ENCODE results near the gene GFY. TPM values are rescaled to one million over a fixed set of nuclear protein-coding genes. Genes with fewer than 3 reads are reported as not detected.

GFY gene, protein sequence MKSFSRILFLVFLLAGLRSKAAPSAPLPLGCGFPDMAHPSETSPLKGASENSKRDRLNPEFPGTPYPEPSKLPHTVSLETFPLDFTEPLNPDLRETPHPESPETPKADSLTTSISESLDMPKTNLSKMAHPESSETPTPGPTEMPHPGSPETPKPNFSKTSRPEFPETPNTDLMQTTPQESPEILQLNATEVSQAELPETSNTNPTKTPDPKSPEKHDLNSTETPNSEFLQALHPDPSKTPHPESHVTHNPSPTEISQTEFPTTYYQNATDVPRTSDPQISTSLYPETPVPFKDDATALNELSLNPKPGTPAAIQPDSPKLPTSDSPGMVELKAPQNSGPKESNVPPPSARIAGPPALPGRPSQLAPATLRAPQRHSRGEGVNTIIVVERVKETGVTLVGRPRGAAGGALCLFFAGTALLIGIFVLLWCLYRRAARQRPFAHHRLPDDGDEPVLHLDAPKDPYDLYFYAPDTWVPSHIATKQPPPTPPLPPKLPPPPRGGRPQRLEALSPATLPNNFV
- total RNA-seq = not detected in 2 replicates

DNA sequence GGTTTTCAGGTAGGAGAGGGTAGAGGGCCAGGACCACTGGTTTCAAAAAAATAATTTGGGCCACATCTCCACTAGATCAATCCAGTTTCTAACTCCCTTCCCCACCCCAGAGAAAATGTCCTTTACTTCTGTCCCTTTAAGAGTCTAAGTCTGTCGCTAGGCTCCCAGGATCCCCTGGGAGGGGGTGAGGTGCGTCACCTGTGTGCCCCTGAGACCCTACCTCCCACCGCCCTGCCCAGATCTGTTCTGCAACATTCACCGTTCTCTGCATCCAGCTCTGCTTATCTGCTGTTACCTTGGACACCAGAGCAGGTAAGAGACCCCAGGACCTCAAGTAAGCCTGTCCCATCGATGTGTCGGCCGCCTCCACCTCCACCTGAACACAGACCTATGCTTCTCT, at the start of gene GFY:
GFY (plus strand) TSS at position 211 of the 400 bp plus-strand sequence. CDS start 1,043 bp downstream, outside the sequence.

DNA sequence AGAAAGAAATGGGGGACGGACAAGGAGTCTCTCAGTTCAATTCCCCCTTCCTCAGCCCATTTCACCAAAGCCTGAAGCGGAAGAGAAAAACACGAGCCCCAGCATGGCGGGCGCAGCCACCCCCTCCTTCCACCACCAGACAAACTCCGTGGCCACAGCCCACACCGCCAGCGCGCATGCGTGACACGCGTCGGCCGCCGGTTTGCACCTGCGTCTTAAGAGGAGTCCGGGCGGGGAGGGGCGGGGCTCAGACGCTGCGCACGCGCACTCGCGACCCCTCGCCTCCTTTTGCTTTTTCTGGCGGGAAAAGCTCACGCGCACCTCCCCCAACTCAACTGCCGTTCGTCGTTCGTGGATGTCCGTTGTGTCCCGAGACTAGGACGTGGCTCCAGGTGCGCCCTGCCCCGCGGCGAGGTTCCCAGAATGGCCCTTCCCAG, 37.2 kb upstream of the GFY start, which contains the start of gene KASH5:
KASH5 (plus strand) TSS at position 314 of the 437 bp plus-strand sequence. CDS start 2,635 bp downstream, outside the sequence.

DNA sequence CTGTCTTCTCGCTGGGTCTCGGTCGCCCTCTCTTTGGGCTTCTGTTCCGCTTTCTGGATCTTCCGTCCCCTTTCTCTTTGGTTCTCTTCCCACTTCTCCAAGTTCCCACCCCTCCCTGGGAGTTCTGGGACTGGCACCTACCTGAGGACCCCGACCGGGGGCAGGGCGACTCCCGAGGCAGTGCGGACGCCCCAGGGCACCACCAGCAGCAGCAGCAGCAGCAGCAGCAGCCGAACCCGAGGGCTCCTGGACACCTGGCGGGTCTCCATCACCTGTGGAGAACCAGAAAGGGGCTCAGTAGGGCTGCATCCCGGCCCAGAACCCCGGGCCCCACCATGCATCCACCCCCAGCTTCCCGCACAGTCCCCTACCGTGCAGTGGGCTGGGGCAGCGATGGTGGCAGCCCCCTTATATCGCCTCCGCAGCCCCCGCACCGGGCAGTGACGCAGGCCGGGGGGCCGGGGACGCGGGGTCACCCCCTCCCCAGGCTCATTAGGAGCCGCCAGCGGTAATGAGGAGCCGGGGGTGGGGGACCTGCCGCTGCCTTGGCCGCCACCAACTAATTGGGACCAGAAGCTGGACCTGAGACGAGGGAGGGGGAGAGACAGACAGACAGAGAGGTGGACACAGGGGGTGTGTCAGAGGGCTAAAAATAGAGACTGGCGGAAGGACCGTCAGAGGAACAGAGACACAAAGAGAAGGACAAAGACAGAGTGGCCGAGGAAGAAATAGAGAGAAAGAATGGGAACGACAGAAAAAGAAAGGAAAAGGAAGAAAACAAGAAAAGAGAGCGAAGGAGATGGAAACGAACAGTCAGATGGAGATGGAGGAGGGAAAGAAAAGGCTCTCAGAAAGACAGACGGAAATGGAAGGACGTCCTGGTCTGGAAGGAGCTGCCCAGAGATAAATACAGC, 1.9 kb upstream of the GFY start, which contains the start of gene PTH2:
PTH2 (minus strand) TSS at position 371 of the 914 bp plus-strand sequence; CDS start at position 269, 102 bp downstream.

DNA sequence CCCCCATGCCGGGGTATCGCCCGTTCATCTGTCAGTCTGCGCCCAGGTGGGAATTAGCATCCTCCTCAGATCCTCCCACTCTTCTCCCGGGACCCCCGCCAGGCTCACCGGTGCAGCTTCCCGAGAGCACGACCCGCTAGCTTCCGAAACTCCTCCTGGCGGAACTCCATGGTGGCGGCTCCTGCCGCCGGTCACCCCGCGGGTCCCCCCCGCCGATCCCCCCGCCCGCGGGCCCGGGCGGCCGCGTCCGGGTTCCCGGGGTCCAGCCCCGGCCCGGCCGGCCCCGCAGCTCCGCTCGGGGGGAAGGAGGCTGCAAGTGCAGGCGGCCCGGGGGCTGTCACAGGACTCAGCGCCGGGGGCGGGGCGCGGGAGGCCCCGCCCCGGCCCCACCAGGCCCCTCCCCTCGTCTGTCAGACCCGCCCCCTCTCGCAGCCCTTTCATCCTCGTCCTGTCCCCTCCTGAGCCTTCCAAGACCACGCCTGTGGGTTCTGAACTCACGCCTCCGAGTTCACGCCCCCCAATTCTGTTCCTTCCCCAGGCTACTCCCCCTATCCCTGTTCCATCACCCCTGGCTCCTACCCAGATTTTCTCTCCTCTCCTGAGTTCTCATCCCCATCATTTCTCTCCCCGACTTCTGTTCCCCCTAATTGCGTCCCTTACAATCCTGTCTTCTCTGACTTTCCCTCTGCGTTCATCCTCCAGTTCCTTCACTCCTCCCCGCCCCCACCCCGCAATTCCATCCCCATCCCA, 16.2 kb downstream of the GFY start, which contains the start of gene SLC17A7:
SLC17A7 (minus strand) TSS at position 318 of the 750 bp plus-strand sequence; CDS start at position 170, 148 bp downstream.

DNA sequence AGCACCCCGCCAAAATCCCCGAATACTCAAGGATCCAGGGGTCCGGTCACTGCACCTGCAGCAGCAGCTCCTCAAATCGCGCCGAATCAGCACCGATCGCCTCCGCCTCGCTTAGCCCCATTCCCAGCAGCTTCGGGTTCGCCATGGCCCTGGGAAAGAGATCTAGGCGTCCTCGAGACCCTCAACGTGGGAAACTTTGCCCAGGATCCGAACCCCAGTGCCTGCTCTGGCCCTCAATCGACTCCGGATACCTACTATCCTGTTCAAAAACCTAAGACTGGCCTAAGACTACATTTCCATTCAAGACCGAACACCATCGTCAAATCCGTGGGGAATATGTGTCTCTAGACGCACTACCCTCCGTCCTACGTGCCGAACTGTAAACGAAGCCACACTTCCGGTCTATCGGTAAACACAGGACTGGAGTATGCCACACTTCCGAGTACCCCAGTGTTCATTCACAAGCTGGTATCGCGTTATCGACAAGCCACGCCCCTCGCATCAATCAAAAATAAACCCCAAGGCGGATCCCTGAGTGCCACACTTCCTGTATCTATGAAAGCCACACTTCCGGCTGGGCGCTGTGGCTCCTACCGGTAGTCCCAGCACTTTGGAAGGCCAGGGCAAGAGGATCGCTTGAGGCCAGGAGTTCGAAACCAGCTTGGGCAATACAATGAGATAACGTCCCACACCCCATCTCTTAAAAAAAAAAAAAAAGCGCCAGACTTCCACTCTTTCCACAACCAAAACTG, 26.4 kb downstream of the GFY start, which contains the start of gene PIH1D1:
PIH1D1 (minus strand) TSS at position 385 of the 752 bp plus-strand sequence; CDS start at position 145, 240 bp downstream.

DNA sequence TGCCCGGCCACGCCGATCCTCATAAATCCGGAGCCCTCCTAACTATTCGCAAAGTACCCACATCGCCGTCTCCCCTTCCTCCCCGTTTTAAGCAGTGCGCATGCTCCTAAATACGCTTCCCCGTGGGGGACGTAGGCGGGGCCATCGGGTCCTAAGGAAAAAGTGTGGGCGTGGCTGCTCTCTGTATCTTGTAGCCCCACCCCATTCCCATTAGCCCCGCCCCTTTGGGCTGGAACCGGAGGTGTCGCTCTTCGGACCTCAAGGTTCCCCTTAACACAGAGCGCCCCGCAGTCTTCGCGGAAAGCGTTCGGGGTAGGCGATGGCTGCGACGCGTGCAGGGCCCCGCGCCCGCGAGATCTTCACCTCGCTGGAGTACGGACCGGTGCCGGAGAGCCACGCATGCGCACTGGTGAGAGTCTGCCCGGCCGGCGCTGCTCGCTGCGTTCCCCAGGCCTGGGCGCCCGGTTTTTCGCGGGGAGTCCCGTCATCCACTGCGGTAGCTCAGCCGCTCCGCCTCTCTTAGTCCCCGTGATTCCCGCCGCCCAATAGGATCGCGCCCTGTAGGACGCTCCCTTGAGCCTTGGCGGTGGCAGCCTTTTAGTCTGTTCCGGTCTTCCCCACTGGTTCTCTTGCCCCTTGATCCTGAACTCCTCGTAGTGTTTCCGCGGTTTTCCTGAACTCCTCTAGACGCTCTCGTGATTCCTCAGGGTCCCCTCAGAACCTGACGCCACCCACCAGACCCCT, 28.0 kb downstream of the GFY start, which contains the start of gene ALDH16A1:
ALDH16A1 (plus strand) TSS at position 213 of the 744 bp plus-strand sequence; CDS start at position 320, 107 bp downstream.

DNA sequence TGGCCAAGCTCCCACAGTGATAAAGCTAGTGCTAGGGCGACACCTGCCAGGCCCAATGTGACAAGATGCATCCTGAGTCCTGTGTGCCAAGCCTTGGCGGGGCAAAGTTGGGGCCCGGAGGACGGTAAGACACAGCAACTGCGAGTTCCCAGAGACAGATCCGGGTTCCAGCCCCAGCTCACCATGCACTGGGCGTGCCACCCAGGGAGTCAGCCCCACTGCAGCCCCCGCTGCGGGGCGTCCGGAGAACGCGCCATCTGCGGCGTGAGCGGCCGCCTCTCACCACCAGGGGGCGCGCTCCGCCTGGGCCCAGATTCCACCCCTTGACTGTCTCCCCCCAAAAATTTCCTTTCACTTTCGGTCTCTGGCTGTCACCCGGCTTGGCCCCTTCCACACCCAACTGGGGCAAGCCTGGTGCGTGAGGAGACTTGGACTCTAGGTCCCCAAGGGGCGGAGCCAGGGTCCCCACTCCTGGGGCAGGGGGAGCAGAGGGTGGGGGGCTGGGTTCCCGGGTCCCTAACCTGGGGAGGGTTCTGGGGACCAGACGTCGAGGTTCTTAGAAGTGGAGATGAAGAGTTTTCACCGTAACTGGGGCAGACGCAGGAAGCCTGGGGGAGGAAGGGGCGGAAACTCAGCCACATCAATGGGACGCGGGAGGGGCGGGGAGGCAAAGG, 48.8 kb downstream of the GFY start, which contains the start of gene FLT3LG:
FLT3LG (plus strand) TSS at position 348 of the 674 bp plus-strand sequence. CDS start 425 bp downstream, outside the sequence.

Other genes starting within 250 kb of the GFY start
- 0.12 and 0.16 TPM in 2 replicates for gene SLC6A16, start 100.2 kb upstream of the GFY start, total RNA-seq
- gene CD37, start 90.0 kb upstream of the GFY start, total RNA-seq = not detected in 2 replicates
- 36.8 and 42.8 TPM in 2 replicates for gene TEAD2, start 63.0 kb upstream of the GFY start, total RNA-seq
- 0.49 TPM in 1 of 2 replicates, not detected in the other for gene DKKL1, start 61.5 kb upstream of the GFY start, total RNA-seq
- gene KASH5, start 37.1 kb upstream of the GFY start, total RNA-seq = not detected in 2 replicates
- not detected in 2 replicates for gene PTH2, start 1.9 kb upstream of the GFY start, total RNA-seq
- 0.16 and 0.36 TPM in 2 replicates for gene SLC17A7, start 16.1 kb downstream of the GFY start, total RNA-seq
- gene PIH1D1, start 26.4 kb downstream of the GFY start, total RNA-seq = 65.1 and 68.2 TPM in 2 replicates
- 36.0 and 39.0 TPM in 2 replicates for gene ALDH16A1, start 27.8 kb downstream of the GFY start, total RNA-seq
- gene FLT3LG, start 48.8 kb downstream of the GFY start, total RNA-seq = 12.1 and 12.7 TPM in 2 replicates
- 1,679 and 1,804 TPM in 2 replicates for gene RPL13A, start 62.2 kb downstream of the GFY start, total RNA-seq
- gene RPS11, start 71.0 kb downstream of the GFY start, total RNA-seq = 1,616 and 1,768 TPM in 2 replicates
- gene FCGRT, start 87.3 kb downstream of the GFY start, total RNA-seq = 76.9 and 77.5 TPM in 2 replicates
- 155 and 167 TPM in 2 replicates for gene RCN3, start 102.6 kb downstream of the GFY start, total RNA-seq
- gene NOSIP, start 155.2 kb downstream of the GFY start, total RNA-seq = 46.8 and 50.1 TPM in 2 replicates
- gene PRRG2, start 155.9 kb downstream of the GFY start, total RNA-seq = 2.2 TPM in 1 of 2 replicates, not detected in the other
- 3.9 and 4.4 TPM in 2 replicates for gene PRR12, start 165.8 kb downstream of the GFY start, total RNA-seq
- gene RRAS, start 214.8 kb downstream of the GFY start, total RNA-seq = 36.7 and 55.3 TPM in 2 replicates
- 21.7 and 23.8 TPM in 2 replicates for gene SCAF1, start 216.8 kb downstream of the GFY start, total RNA-seq
- gene IRF3, start 240.5 kb downstream of the GFY start, total RNA-seq = 32.3 and 32.8 TPM in 2 replicates
- 2.9 and 8.1 TPM in 2 replicates for gene BCL2L12, start 240.5 kb downstream of the GFY start, total RNA-seq

All from hair follicle dermal papilla cell (primary cell).